ENCODE measurements around the gene EIF4B.
"Not testable (repeated sequence)": the region's sequence is repeated elsewhere in the genome, so short reads cannot be mapped to it uniquely, and the experiment has no call there.

Gene EIF4B, protein sequence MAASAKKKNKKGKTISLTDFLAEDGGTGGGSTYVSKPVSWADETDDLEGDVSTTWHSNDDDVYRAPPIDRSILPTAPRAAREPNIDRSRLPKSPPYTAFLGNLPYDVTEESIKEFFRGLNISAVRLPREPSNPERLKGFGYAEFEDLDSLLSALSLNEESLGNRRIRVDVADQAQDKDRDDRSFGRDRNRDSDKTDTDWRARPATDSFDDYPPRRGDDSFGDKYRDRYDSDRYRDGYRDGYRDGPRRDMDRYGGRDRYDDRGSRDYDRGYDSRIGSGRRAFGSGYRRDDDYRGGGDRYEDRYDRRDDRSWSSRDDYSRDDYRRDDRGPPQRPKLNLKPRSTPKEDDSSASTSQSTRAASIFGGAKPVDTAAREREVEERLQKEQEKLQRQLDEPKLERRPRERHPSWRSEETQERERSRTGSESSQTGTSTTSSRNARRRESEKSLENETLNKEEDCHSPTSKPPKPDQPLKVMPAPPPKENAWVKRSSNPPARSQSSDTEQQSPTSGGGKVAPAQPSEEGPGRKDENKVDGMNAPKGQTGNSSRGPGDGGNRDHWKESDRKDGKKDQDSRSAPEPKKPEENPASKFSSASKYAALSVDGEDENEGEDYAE

GRCh38 chr12:53005986-53006809 lies at the start of gene EIF4B:
TSS of gene EIF4B (plus strand) at chr12:53006456. CDS start at chr12:53006484, 28 bp downstream.
- peak; percentile 100 for DNase-seq

- DNase-seq: no peak
These were observed 49.3 kb upstream of the EIF4B start for GRCh38 chr12:52956987-52957386.

- no peak for DNase-seq
These were observed 41.5 kb upstream of the EIF4B start for GRCh38 chr12:52964556-52965336.

DNA sequence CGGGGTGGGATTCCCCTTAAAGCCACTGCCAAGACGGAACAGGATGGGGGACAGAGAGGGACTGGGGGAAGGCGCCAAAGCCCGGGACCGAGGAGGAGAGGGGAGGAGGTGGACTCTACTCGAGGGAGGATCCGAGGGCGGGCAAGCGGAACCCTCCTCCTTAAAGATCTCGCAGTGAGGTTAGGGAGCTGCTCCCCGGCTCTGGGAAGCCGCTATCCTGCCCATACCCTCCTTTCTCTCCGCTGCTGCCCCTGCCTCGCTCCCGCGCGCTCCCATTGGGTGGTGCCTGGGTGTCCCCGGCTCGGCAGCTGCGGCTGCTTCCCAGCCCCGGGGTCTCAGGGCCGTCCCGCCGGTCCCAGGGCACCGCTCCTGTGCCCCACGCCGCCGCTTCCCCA lies 40.9 kb upstream of the EIF4B start:
- no peak for DNase-seq

DNA sequence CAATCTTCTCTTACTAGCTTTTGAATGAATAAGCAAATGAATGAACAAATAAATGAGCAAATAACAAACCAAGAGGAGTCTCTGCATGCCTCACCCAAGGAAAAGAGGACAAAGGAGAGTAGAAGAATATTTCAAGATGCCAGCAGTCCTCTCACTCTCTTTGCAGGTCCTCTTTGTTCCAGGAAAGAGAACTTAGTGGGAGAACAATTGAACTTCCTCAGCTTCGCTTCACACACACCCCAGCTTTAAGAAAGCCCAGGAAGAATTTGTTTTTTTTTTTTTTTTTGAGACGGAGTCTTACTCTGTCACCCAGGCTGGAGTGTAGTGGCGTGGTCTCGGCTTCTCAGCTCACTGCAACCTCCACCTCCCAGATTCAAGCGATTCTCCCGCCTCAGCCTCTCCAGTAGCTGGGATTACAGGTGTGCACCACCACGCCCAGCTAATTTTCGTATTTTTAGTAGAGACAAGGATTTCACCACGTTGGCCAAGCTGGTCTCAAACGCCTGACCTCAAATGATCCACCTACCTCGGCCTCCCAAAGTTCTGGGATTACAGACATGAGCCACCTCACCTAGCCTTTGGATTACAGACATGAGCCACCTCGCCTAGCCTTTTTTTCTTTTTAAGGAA lies 37.0 kb upstream of the EIF4B start:
- no peak for DNase-seq

- DNase-seq: no peak
These were observed 36.3 kb upstream of the EIF4B start for GRCh38 chr12:52969828-52970569.

GRCh38 chr12:52971679-52972329 lies 34.5 kb upstream of the EIF4B start:
- no peak for DNase-seq

- DNase-seq: no peak
These were observed 31.1 kb upstream of the EIF4B start for GRCh38 chr12:52975204-52975603.

GRCh38 chr12:52975820-52976573 lies 30.3 kb upstream of the EIF4B start:
- DNase-seq: no peak

- DNase-seq: no peak
These were observed 29.6 kb upstream of the EIF4B start for GRCh38 chr12:52976574-52977071.

DNA sequence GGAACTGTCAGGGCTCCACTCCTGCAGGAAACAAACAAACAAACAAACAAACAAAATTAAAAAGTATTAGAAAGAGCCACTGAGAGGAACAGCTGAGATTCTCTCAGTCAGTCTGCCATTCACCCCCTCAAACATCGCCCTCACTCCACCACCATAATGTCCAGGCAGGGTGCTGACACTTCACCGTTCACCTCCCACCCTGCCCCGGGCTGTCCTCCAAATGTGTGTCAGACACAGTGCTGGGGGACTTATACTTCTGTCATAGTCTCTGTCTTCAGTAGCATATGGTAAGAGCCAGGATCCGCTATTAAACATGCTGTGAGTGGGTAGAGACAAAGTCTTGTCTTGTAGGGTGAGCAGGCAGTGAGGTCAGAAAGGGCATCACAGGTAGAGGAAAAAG lies 29.1 kb upstream of the EIF4B start:
- DNase-seq: no peak

- DNase-seq: no peak
These were observed 26.1 kb upstream of the EIF4B start for GRCh38 chr12:52980096-52980649.

DNA sequence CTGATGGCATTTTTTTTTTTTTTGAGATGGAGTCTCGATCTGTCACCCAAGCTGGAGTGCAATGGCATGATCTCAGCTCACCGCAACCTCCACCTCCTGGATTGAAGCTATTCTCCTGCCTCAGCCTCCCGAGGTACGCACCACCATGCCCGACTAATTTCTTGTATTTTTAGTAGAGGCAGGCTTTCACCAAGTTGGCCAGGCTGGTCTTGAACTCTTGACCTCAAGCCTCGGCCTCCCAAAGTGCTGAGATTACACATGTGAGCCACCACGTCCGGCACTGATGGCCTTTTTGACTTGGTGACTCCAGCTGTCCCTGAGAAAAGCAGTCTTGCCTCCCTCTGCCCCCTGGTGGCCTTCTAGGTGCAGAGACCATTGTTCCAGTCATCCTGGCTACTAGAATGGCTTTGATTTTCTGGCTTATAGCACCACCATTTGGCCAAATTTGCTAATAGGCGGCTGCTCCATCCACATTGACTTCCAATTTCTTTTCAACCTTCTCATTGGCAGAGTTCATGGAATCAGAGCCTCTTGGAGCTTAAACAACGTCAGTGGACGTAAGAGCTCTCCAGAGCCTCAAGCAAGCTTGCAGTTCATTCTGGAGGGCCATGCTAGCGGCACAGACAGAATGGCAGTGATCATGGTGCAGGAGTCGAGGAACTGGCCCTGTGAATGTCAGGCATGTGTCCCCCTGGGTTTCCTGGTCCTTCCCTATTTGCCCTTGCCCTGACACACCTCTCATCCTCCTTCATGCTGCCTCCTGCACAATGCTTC lies 25.4 kb upstream of the EIF4B start:
- peak; percentile 97 for DNase-seq

GRCh38 chr12:52984136-52984535 lies 22.1 kb upstream of the EIF4B start:
- DNase-seq: no peak

DNA sequence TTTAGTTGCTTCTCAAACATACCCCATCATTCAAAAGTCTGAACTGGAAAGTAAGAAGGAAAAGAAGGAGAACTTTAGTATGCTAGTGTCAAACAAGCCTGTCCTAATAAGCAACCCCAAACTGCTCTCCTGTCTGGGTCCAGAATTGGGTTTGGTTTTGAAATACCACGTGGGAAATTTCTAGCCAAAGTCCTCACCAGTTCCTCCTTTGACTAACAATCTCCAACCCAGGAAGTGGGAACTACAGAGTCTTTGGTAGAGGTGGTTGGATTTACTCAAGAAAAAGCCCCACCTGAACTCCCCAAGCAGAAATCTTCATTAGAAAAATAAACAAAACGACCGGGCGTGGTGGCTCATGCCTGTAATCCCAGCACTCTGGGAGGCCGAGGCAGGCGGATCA lies 17.4 kb upstream of the EIF4B start:
- no peak for DNase-seq

DNA sequence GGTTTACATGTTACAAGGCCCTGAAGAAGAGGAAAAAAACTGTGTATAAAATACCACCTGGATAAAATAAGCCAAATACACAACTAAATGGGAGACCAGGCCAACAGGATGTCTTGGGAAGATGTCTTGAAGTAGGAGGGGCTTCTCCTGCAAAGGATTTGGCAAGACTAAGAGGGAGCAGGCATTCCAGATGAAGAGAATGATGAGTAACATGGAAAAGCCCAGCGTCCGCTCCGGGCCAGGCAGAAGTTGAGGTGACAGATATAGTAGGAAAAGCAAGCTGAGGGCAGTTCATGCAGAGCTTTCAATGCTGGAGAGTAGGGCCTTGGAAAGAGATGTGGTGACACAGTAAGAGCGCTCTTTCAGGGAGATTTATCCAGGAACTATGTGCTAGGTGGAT lies 16.1 kb upstream of the EIF4B start:
- no peak for DNase-seq

GRCh38 chr12:52992240-52992639 lies 14.0 kb upstream of the EIF4B start:
- DNase-seq: not testable (repeated sequence)

GRCh38 chr12:52992699-52993557 lies 13.3 kb upstream of the EIF4B start:
- DNase-seq: no peak
